Body of pancreas (tissue), 4 donors: Measurements from ENCODE around the gene RNPC3.

ENCODE experiments used
- CTCF ChIP-seq, 7 experiments: fragments of 450-650 bp in 4 of 7; fragments of 200-600 bp in 3 of 7; sonication (generic) in 3 of 7; IDR thresholded peaks; one replicate each; pipeline ENCODE4 v1.5.1; 2016 to 2019; ENCODE audit warnings: antibody characterized with exemption in 7 of 7
- POLR2A ChIP-seq, 3 donors: fragments of 450-650 bp; IDR thresholded peaks; one replicate each; pipeline ENCODE4 v1.6.1; 2016; ENCODE audit warnings: antibody characterized with exemption in 3 of 3, mild to moderate bottlenecking in 2 of 3

DNA sequence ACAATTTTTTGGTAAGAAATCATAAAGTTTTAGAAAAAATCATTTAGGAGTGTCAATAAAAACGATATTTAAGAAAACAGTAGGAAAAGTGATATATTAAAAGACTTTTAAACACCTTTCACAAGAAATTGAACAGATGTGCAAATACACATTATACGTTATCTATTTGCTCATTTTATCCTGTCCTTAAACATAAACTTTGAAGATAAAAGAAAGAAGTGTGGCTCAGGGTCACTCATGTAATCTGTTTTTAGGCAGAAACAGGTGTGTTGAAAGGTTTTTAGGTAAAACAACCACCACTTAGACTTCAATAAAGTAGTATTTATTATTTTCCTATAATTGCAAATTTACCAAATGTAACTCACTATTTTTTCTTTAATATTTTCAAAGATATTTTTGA is 59.0 kb downstream of the RNPC3 start:
- no peak for TF ChIP-seq CTCF (IDR thresholded peaks at IDR 0.05)
- no peak for TF ChIP-seq POLR2A (IDR thresholded peaks at IDR 0.05)
